Endothelial cell (in vitro differentiated cells): ENCODE results near the gene RPL5. TPM values are rescaled to one million over a fixed set of nuclear protein-coding genes. Genes with fewer than 3 reads are reported as not detected.

Source experiments
- DNase-seq: peaks from one replicate; pipeline ENCODE4 v3.0.0; 2021; ENCODE audit warnings: low spot score
- H3K27ac Mint-ChIP-seq: one replicate; pipeline ENCODE4 v1.8.0; 2021; ENCODE audit warnings: mixed read lengths, inconsistent platforms; ENCODE audit not compliant: unreplicated experiment
- H3K27me3 Mint-ChIP-seq: one replicate; pipeline ENCODE4 v1.8.0; 2021; ENCODE audit warnings: mild to moderate bottlenecking, moderate library complexity, mixed read lengths, inconsistent platforms; ENCODE audit not compliant: unreplicated experiment
- H3K36me3 Mint-ChIP-seq: one replicate; pipeline ENCODE4 v1.8.0; 2021; ENCODE audit warnings: mild to moderate bottlenecking, low read depth, mixed read lengths, inconsistent platforms; ENCODE audit not compliant: unreplicated experiment
- H3K4me1 Mint-ChIP-seq: one replicate; pipeline ENCODE4 v1.8.0; 2021; ENCODE audit warnings: mild to moderate bottlenecking, mixed read lengths, inconsistent platforms; ENCODE audit not compliant: unreplicated experiment
- H3K4me3 Mint-ChIP-seq: one replicate; pipeline ENCODE4 v1.8.0; 2021; ENCODE audit warnings: mild to moderate bottlenecking, mixed read lengths, inconsistent platforms; ENCODE audit not compliant: unreplicated experiment
- H3K9me3 Mint-ChIP-seq: one replicate; pipeline ENCODE4 v1.8.0; 2021; ENCODE audit warnings: mixed read lengths, inconsistent platforms; ENCODE audit not compliant: unreplicated experiment
- CTCF ChIP-seq: fragments of 200-600 bp; sonication (generic); IDR thresholded peaks from one replicate; pipeline ENCODE4 v1.5.0; 2021; ENCODE audit warnings: antibody characterized with exemption; ENCODE audit not compliant: unreplicated experiment
- total RNA-seq: library from RNA; stranded (reverse); fragmentation: NEBNext Ultra II Directional; extraction: Animal tissue kit (Norgen Biotek cat#: 25700); gene quantifications from one replicate; pipeline ENCODE4 v1.2.1, GENCODE V29; 2021; ENCODE audit not compliant: unreplicated experiment

The RPL5 gene
- total RNA-seq, 1 donor from 2014 or later: 1,318 TPM

DNA sequence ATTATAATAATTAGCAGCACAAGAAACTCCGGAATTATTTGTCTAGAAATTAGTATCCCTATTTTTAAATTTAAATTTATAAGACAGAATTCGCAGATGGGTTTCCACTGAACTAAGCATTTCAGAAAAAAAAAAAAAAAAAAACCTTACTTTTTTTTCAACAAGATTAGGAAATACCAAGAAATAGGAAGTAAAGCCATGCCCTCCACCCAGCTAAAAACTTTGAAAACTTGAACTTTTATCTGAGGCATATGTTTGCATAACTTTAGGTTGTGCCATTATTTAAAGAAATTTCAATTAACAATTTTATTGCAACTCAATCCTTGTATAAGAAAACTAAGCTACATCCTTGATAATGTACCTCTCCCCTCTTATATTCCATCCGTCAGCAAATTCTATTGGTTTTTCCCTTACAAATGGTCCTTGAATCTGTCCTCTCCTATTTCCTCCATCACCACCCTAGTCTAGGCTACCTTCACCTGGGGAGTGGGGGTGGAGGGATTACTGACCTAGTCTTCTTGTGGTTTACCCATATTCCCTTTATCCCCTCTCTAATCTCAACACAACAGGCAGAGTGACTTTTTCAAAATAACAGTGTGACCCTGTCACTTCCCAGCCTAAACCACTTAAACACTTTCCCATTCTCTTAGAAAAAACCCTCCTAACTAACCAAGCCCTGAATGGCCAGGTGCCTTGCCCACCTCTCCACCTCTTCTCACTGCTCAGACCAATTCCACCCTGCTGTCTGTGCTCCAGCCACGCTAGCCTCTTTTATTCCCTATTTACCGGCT is 45.5 kb upstream of the RPL5 start:
- Mint-ChIP-seq H3K36me3 (no peaks in the 10 kb centered on the region), H3K4me3 (no peak overlapping the region), H3K4me1 (peaks cover 15% of the 10 kb centered on the region), H3K9me3 (no peaks in the 10 kb centered on the region), H3K27me3 (no peaks in the 10 kb centered on the region), H3K27ac (peak overlapping the region; percentile 67)
- no peak for DNase-seq
- no peak for TF ChIP-seq CTCF

DNA sequence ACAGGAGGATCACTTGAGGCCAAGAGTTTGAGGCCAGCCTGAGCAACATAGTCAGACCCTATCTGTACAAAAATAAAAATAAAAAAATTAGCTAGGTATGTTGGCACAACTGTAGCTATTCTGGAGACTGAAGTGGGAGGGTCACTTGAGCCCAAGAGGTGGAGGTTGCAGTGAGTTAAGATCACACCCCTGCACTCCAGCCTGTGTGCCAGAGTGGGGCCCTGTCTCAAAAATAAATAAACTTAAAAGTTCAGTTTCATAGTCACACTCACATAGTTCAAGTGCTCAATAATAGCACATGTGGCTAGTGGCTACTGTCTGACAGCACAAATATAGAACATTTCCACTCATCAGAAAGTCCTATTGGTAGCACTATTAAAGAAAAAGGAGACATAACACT is 41.8 kb upstream of the RPL5 start:
- Mint-ChIP-seq H3K27me3 (no peaks in the 10 kb centered on the region), H3K4me1 (peaks cover 11% of the 10 kb centered on the region), H3K4me3 (no peak overlapping the region), H3K27ac (no peak overlapping the region), H3K36me3 (no peaks in the 10 kb centered on the region), H3K9me3 (no peaks in the 10 kb centered on the region)
- no peak for TF ChIP-seq CTCF
- DNase-seq: no peak

- Mint-ChIP-seq H3K27me3 (no peaks in the 10 kb centered on the region), H3K36me3 (no peaks in the 10 kb centered on the region), H3K4me3 (no peak overlapping the region), H3K4me1 (peaks cover 9% of the 10 kb centered on the region), H3K27ac (no peak overlapping the region), H3K9me3 (no peaks in the 10 kb centered on the region)
- TF ChIP-seq CTCF: no peak
- no peak for DNase-seq
Measured at GRCh38 chr1:92790867-92791266, 41.0 kb upstream of the RPL5 start.

DNA sequence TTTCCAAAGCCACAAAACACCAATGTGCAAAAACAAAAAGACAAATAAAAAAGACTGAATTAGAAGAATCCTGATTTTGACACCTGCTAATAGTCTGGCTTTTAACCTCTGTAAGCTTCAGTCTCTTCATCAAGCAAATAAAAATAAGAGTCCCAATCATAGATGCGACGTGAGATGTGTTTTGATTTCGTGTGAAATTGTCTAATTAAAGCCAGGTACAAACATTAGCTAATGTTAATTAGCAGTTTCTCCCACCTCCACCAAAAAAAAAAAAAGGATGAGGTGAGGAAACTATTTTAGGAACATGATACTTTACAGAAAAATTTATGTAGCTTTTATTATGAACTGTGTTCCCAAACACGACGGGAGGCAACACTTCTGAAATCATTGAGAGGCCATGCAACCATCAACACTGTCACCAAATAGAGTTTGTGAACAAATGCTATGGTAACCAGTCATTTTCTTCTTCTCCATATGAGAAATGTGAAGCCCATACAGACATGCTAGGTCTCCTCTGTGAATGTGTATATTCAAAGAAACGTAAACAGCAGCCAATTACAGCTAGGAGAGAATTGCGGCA is 40.3 kb upstream of the RPL5 start:
- no peaks in the 10 kb centered on the region for H3K9me3 Mint-ChIP-seq
- no peak overlapping the region for H3K4me3 Mint-ChIP-seq
- no peak for TF ChIP-seq CTCF
- no peaks in the 10 kb centered on the region for H3K36me3 Mint-ChIP-seq
- peaks cover 9% of the 10 kb centered on the region for H3K4me1 Mint-ChIP-seq
- DNase-seq: no peak
- H3K27me3 Mint-ChIP-seq: no peaks in the 10 kb centered on the region
- peak overlapping the region; percentile 42 for H3K27ac Mint-ChIP-seq

DNA sequence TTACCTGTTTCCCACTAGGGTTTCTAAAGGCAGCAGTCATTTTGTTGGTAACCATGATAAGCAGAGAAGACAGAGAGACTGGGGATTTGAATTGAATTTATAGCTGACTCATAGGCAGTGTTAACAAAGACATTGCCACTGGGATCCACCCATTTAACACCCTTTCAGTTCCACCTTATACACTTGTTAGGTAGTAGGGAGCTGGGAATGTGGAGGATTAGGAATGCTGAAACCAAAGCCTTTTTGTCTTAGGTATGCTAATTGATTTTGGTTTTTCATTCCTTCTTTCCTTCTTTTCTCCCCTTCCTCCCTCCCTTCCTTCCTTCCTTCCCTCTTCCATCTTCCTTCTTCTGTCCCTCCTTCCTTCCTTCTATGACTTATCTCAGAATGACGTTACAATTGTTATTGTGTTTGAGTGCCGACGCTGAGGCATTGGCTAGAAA is 39.5 kb upstream of the RPL5 start:
- peak overlapping the region; percentile 65 for H3K27ac Mint-ChIP-seq
- H3K4me3 Mint-ChIP-seq: no peak overlapping the region

More for the DNA sequence above, 39.5 kb upstream of the RPL5 start:
- no peaks in the 10 kb centered on the region for H3K27me3 Mint-ChIP-seq
- peaks cover 9% of the 10 kb centered on the region for H3K4me1 Mint-ChIP-seq
- TF ChIP-seq CTCF: no peak
- H3K36me3 Mint-ChIP-seq: no peaks in the 10 kb centered on the region
- no peak for DNase-seq
- H3K9me3 Mint-ChIP-seq: no peaks in the 10 kb centered on the region
